HepG2 (cell line): Measurements from ENCODE around the gene SRGAP3. TPM values are rescaled to one million over a fixed set of nuclear protein-coding genes. Genes with fewer than 3 reads are reported as not detected.

Source experiments
- ATAC-seq: fragments of 200-7000 bp; cut with Tn5 transposase; 3 replicates; pipeline ENCODE4 v1.9.1; 2020; ENCODE audit warnings: mild to moderate bottlenecking, moderate library complexity
- BruUV-seq: library from RNA; stranded (reverse); fragments of 400-500 nt; replicated peaks from 2 replicates; lab custom pipeline; 2021; lab: Mats Ljungman, UMichigan
- CTCF ChIA-PET: fragments of 300-600 bp; formaldehyde crosslinking; extraction: SDS; loops from one replicate; lab custom pipeline; 2021; ENCODE audit warnings: low total read pairs, inconsistent platforms, low intra/inter-chr PET ratio; lab: Yijun Ruan, JAX
- POLR2A ChIA-PET: fragments of 350-600 bp; sonication (Branson Sonifier 250); formaldehyde crosslinking; loops from one replicate; lab custom pipeline; 2020; ENCODE audit warnings: antibody characterized with exemption, inconsistent platforms; lab: Yijun Ruan, JAX
- DNase-seq: peaks from one replicate; pipeline ENCODE4 v3.0.0-alpha.2; 2015; ENCODE audit warnings: low spot score
- FAIRE-seq: peaks from 3 replicates; lab custom pipeline; 2011; peaks lifted over from hg19 to GRCh38; lab: Jason Lieb, UNC
- H2AFZ ChIP-seq: one replicate; pipeline ENCODE4 v1.6.1; 2011; ENCODE audit warnings: low read length, inconsistent platforms
- H3K27ac ChIP-seq: fragments of 300-600 bp; 3 replicates; pipeline ENCODE4 v1.8.0; 2011; ENCODE audit warnings: mixed run types, mild to moderate bottlenecking, mixed read lengths, low read length, inconsistent platforms; ENCODE audit not compliant: insufficient read depth; ENCODE audit errors: extremely low read length
- H3K27me3 ChIP-seq, 2 experiments: fragments of 200-600 bp in 1 of 2; 2 replicates in 1 of 2; 3 replicates in 1 of 2; pipeline versions ENCODE4 v1.6.0 to v1.8.0; 2011; ENCODE audit warnings: low read length in 2 of 2, mild to moderate bottlenecking in 2 of 2, moderate library complexity in 2 of 2, inconsistent platforms in 1 of 2; ENCODE audit not compliant: insufficient read depth in 2 of 2, control insufficient read depth in 1 of 2
- H3K36me3 ChIP-seq, 2 experiments: fragments of 200-600 bp in 1 of 2; replicated peaks in 1 of 2; 2 replicates in 1 of 2; 3 replicates in 1 of 2; pipeline versions ENCODE4 v1.5.1 to v1.8.0; 2011; ENCODE audit warnings: low read length in 2 of 2, inconsistent platforms in 1 of 2; ENCODE audit not compliant: insufficient read depth in 2 of 2, control insufficient read depth in 1 of 2
- H3K4me1 ChIP-seq: 2 replicates; pipeline ENCODE4 v1.5.1; 2012; ENCODE audit warnings: low read length, inconsistent platforms; ENCODE audit not compliant: insufficient read depth
- H3K4me2 ChIP-seq: 2 replicates; pipeline ENCODE4 v1.6.0; 2011; ENCODE audit warnings: low read depth, low read length, inconsistent platforms
- H3K4me3 ChIP-seq, 3 experiments: fragments of 200-600 bp in 1 of 3; sonication (generic), shearing (Covaris generic) in 1 of 3; replicated peaks in 1 of 3; 2 replicates each; pipeline ENCODE4 v1.5.1; 2011 to 2016; ENCODE audit warnings: low read length in 3 of 3, inconsistent platforms in 2 of 3, low read depth in 2 of 3, mild to moderate bottlenecking in 2 of 3, control low read depth in 1 of 3, mixed read lengths in 1 of 3; ENCODE audit not compliant: insufficient read depth in 1 of 3
- H3K79me2 ChIP-seq: one replicate; pipeline ENCODE4 v1.6.1; 2011; ENCODE audit warnings: low read length, inconsistent platforms; ENCODE audit not compliant: insufficient read depth
- H3K9ac ChIP-seq: 2 replicates; pipeline ENCODE4 v1.6.0; 2011; ENCODE audit warnings: mild to moderate bottlenecking, low read depth, low read length, inconsistent platforms; ENCODE audit not compliant: insufficient read depth
- H3K9me3 ChIP-seq: 2 replicates; pipeline ENCODE4 v1.5.1; 2012; ENCODE audit warnings: mild to moderate bottlenecking, low read length
- H4K20me1 ChIP-seq: 2 replicates; pipeline ENCODE4 v1.6.0; 2011; ENCODE audit warnings: inconsistent platforms, mild to moderate bottlenecking, low read length, moderate library complexity; ENCODE audit not compliant: insufficient read depth
- HCFC1 ChIP-seq: fragments of 150-350 bp; IDR thresholded peaks from 2 replicates; pipeline ENCODE4 v1.6.1; 2014; ENCODE audit warnings: low read depth, low read length
- KAT2B ChIP-seq: fragments of 150-350 bp; IDR thresholded peaks from 2 replicates; pipeline ENCODE4 v1.6.1; 2014; ENCODE audit warnings: low read depth, low read length, borderline replicate concordance
- MLLT10 ChIP-seq: sonication (generic); formaldehyde crosslinking; IDR thresholded peaks from 2 replicates; pipeline ENCODE4 v1.4.0; 2020; ENCODE audit warnings: missing genetic modification reagents
- NKX3-1 ChIP-seq: sonication (generic); formaldehyde crosslinking; IDR thresholded peaks from 2 replicates; pipeline ENCODE4 v1.5.0; 2020; ENCODE audit warnings: missing genetic modification reagents
- RAD51 ChIP-seq: fragments of 450-650 bp; IDR thresholded peaks from 2 replicates; pipeline ENCODE4 v1.6.1; 2016; ENCODE audit warnings: borderline replicate concordance
- SIX4 ChIP-seq: sonication (generic); formaldehyde crosslinking; IDR thresholded peaks from 2 replicates; pipeline ENCODE4 v1.4.0; 2020; ENCODE audit warnings: missing genetic modification reagents
- ZFAT ChIP-seq: sonication (generic); formaldehyde crosslinking; conservative IDR thresholded peaks from 2 replicates; pipeline ENCODE4 v1.8.1; 2023; ENCODE audit warnings: missing genetic modification reagents, inconsistent platforms
- ZNF282 ChIP-seq: fragments of 450-650 bp; IDR thresholded peaks from 2 replicates; pipeline ENCODE4 v1.6.1; 2018; ENCODE audit not compliant: partially characterized antibody
- ZNF383 ChIP-seq: sonication (generic); formaldehyde crosslinking; IDR thresholded peaks from 2 replicates; pipeline ENCODE4 v1.4.0; 2020; ENCODE audit warnings: missing genetic modification reagents, mild to moderate bottlenecking, borderline replicate concordance
- ZNF451 ChIP-seq: sonication (generic); formaldehyde crosslinking; IDR thresholded peaks from 2 replicates; pipeline ENCODE4 v1.5.0; 2020; ENCODE audit warnings: mild to moderate bottlenecking, missing genetic modification reagents
- ZNF589 ChIP-seq: sonication (generic); formaldehyde crosslinking; conservative IDR thresholded peaks from 2 replicates; pipeline ENCODE4 v1.8.0; 2022; ENCODE audit warnings: mild to moderate bottlenecking, moderate library complexity, missing genetic modification reagents
- WGBS: methylation state at CpG from one replicate; pipeline ENCODE4 v1.1.6; 2017; ENCODE audit warnings: low lambda C conversion rate; 5-methylcytosine and 5-hydroxymethylcytosine counted together
- in situ Hi-C: cut with HindIII; loops from 2 replicates; pipeline ENCODE4 v1.10.0; 2017; ENCODE audit warnings: low pct_unique_long_range_greater_than_20kb; ENCODE audit not compliant: extremely low pct_ligation_motif_present
- intact Hi-C: fragments of 100-400 bp; cut with micrococcal nuclease; formaldehyde crosslinking; loops from one replicate; pipeline ENCODE4 v1.10.0; 2022; ENCODE audit not compliant: unreplicated experiment
- polyA plus RNA-seq, 8 experiments: library from polyadenylated mRNA; depleted of rRNA in 3 of 8; stranded (reverse) in 7 of 8; unstranded in 1 of 8; fragments of >200 nt; fragmentation: Illumina TruSeq in 4 of 8; extraction: Trizol in 4 of 8; gene quantifications; 2 replicates each; pipeline versions ENCODE4 v1.2.1 to v1.2.3, GENCODE V29; 2011 to 2016; ENCODE audit warnings: low read depth in 4 of 8, missing spikeins in 1 of 8, mixed read lengths in 1 of 8; ENCODE audit not compliant: insufficient read depth in 1 of 8
- total RNA-seq, 5 experiments: library from RNA; depleted of rRNA; stranded (reverse); fragments of >200 nt; fragmentation: Illumina TruSeq; extraction: Trizol; gene quantifications; 2 replicates each; pipeline ENCODE4 v1.2.3, GENCODE V29; 2016; ENCODE audit warnings: low read depth in 1 of 5
- TF ChIP-seq, protein P1 (sequence below): sonication (generic); formaldehyde crosslinking; IDR thresholded peaks from 2 replicates; pipeline ENCODE4 v1.9.0; 2021; ENCODE audit warnings: missing genetic modification reagents, mild to moderate bottlenecking, borderline replicate concordance
- TF ChIP-seq, protein P2 (sequence below): sonication (generic); formaldehyde crosslinking; IDR thresholded peaks from 2 replicates; pipeline ENCODE4 v1.5.0; 2020; ENCODE audit warnings: missing genetic modification reagents
- TF ChIP-seq, protein P3 (sequence below): IDR thresholded peaks from 2 replicates; pipeline ENCODE4 v1.6.1; 2016
- TF ChIP-seq, protein P4 (sequence below): sonication (generic); formaldehyde crosslinking; IDR thresholded peaks from 2 replicates; pipeline ENCODE4 v1.8.1; 2022; ENCODE audit warnings: mild to moderate bottlenecking, missing genetic modification reagents
- TF ChIP-seq, protein P5 (sequence below): sonication (generic); formaldehyde crosslinking; IDR thresholded peaks from 2 replicates; pipeline ENCODE4 v1.9.0; 2022; ENCODE audit warnings: low read depth, missing genetic modification reagents
- TF ChIP-seq, protein P6 (sequence below): sonication (generic); formaldehyde crosslinking; conservative IDR thresholded peaks from 2 replicates; pipeline ENCODE4 v1.5.0; 2020; ENCODE audit warnings: missing genetic modification reagents

Gene SRGAP3
- total and polyA plus RNA-seq, 2 of the 13 experiments (the other 11 are each of a cell fraction or from before 2014, with no cell fraction given) = 1.2 to 1.4 TPM

DNA sequence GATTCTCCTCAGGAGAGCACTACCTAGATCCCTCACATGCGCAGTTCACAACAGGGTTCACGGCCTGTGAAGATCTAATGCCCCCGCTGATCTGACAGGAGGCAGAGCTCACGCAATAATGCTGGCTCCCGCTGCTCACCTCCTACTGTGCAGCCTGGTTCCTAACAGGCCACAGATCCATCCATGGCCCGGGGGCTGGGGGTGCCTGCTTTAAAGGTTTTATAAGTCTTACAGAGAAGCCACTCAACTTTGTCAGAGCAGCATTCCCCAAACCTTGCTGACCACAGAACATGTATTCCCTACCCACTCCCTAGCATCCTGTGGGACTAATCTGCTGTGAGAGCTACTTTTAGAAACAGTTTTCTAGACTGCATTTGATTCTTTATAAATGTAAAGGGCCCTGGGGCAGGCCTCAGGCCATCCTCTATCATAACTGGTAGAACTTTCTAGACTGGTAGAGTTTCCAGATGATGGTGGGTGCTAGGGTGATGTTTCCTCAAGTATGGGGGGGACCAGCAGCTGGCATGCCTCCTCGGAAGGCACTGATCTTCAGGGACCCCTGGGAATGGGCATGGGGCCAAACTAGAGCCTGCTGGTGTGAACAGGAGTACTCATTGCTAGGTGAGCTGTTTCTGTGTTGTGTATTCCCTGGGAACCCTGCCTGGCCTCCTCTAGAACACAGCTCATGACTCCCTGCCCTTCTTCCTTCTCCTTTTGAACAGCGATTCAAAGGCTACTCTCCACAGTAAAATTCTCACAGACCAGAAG lies 260.5 kb downstream of the SRGAP3 start:
- WGBS = 69% methylated on average over 7 of the region's 8 CpGs
- no peaks in the 10 kb centered on the region for H3K79me2 ChIP-seq
- H3K27ac ChIP-seq = no peak overlapping the region
- in situ Hi-C loops (no loop called here), intact Hi-C loops (loop anchor here (5.0 kb wide), 1 partner anchor 313 kb away; no protein-coding TSS in a partner anchor)
- no TSS peak for BruUV-seq
- no peaks in the 10 kb centered on the region for H3K36me3 ChIP-seq
- ChIA-PET POLR2A (no interaction called here), CTCF (interaction anchor here (1.5 to 1.7 kb wide), 2 partner anchors 79 to 313 kb away, joined by 6 to 10 read pairs; no protein-coding TSS in a partner anchor)
- no peak overlapping the region for H3K9ac ChIP-seq
- no peaks in the 10 kb centered on the region for H3K9me3 ChIP-seq
- H2AFZ ChIP-seq = no peak overlapping the region
- no peak for ATAC-seq
- DNase-seq = no peak
- H3K4me2 ChIP-seq = no peak overlapping the region
- H3K27me3 ChIP-seq = peaks cover 0 to 10% of the 10 kb centered on the region in 2 experiments; a peak in 3 of 5 replicates
- FAIRE-seq = no peak
- H4K20me1 ChIP-seq = no peaks in the 10 kb centered on the region
- peaks cover 7% of the 10 kb centered on the region for H3K4me1 ChIP-seq
- H3K4me3 ChIP-seq = no peak overlapping the region
- TF ChIP-seq HCFC1 = no peak
- TF ChIP-seq, protein P1, sequence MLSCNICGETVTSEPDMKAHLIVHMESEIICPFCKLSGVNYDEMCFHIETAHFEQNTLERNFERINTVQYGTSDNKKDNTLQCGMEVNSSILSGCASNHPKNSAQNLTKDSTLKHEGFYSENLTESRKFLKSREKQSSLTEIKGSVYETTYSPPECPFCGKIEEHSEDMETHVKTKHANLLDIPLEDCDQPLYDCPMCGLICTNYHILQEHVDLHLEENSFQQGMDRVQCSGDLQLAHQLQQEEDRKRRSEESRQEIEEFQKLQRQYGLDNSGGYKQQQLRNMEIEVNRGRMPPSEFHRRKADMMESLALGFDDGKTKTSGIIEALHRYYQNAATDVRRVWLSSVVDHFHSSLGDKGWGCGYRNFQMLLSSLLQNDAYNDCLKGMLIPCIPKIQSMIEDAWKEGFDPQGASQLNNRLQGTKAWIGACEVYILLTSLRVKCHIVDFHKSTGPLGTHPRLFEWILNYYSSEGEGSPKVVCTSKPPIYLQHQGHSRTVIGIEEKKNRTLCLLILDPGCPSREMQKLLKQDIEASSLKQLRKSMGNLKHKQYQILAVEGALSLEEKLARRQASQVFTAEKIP (CRISPR knock-in tag) = no peak
- TF ChIP-seq, protein P2, sequence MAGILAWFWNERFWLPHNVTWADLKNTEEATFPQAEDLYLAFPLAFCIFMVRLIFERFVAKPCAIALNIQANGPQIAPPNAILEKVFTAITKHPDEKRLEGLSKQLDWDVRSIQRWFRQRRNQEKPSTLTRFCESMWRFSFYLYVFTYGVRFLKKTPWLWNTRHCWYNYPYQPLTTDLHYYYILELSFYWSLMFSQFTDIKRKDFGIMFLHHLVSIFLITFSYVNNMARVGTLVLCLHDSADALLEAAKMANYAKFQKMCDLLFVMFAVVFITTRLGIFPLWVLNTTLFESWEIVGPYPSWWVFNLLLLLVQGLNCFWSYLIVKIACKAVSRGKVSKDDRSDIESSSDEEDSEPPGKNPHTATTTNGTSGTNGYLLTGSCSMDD (CRISPR knock-in tag) = no peak
- no peak for TF ChIP-seq ZNF282
- TF ChIP-seq RAD51 = no peak
- TF ChIP-seq KAT2B = no peak
- no peak for TF ChIP-seq ZNF589 (CRISPR knock-in tag)
- TF ChIP-seq, protein P3, sequence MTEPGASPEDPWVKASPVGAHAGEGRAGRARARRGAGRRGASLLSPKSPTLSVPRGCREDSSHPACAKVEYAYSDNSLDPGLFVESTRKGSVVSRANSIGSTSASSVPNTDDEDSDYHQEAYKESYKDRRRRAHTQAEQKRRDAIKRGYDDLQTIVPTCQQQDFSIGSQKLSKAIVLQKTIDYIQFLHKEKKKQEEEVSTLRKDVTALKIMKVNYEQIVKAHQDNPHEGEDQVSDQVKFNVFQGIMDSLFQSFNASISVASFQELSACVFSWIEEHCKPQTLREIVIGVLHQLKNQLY = no peak
- TF ChIP-seq, protein P4, sequence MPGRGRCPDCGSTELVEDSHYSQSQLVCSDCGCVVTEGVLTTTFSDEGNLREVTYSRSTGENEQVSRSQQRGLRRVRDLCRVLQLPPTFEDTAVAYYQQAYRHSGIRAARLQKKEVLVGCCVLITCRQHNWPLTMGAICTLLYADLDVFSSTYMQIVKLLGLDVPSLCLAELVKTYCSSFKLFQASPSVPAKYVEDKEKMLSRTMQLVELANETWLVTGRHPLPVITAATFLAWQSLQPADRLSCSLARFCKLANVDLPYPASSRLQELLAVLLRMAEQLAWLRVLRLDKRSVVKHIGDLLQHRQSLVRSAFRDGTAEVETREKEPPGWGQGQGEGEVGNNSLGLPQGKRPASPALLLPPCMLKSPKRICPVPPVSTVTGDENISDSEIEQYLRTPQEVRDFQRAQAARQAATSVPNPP (CRISPR knock-in tag) = no peak
- TF ChIP-seq ZNF451 (CRISPR knock-in tag) = no peak
- TF ChIP-seq NKX3-1 = no peak
- TF ChIP-seq SIX4 (CRISPR knock-in tag) = no peak
- TF ChIP-seq MLLT10 = no peak
- TF ChIP-seq ZFAT = no peak
- TF ChIP-seq ZNF383 (CRISPR knock-in tag) = no peak
- TF ChIP-seq, protein P5, sequence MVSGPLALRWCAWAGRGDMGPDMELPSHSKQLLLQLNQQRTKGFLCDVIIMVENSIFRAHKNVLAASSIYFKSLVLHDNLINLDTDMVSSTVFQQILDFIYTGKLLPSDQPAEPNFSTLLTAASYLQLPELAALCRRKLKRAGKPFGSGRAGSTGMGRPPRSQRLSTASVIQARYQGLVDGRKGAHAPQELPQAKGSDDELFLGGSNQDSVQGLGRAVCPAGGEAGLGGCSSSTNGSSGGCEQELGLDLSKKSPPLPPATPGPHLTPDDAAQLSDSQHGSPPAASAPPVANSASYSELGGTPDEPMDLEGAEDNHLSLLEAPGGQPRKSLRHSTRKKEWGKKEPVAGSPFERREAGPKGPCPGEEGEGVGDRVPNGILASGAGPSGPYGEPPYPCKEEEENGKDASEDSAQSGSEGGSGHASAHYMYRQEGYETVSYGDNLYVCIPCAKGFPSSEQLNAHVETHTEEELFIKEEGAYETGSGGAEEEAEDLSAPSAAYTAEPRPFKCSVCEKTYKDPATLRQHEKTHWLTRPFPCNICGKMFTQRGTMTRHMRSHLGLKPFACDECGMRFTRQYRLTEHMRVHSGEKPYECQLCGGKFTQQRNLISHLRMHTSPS (CRISPR knock-in tag) = no peak
- TF ChIP-seq, protein P6, sequence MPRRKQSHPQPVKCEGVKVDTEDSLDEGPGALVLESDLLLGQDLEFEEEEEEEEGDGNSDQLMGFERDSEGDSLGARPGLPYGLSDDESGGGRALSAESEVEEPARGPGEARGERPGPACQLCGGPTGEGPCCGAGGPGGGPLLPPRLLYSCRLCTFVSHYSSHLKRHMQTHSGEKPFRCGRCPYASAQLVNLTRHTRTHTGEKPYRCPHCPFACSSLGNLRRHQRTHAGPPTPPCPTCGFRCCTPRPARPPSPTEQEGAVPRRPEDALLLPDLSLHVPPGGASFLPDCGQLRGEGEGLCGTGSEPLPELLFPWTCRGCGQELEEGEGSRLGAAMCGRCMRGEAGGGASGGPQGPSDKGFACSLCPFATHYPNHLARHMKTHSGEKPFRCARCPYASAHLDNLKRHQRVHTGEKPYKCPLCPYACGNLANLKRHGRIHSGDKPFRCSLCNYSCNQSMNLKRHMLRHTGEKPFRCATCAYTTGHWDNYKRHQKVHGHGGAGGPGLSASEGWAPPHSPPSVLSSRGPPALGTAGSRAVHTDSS (CRISPR knock-in tag) = no peak
